ENCODE results near the gene FURIN.

DNA sequence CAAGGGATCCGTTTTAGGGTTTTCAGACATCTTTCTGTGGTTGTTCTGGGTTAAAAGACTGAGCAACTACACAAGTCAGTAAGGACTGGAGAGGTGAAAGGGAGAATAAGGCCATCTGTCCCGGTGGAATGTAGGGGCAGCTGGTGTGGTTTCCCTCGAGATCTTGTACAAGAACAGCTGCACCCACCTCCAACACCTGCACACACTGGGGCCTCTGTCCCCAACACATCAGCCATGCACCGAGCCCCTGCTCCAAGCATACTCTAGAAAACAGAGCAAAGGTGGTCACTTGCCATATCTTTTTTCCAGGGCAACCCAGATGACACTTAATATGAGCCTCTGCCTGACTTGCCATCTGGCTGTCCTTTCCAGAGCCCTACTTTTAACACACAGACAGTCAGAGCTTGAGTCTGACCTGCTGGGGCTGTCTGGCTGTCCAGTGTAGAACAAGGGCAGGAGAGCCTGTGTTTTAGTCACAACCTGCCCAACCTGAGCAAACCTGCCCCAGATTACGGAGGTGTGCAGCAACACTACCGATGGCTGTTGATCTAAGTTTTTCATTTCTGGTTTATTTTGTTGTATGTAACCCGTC lies 46.9 kb downstream of the FURIN start:
- TF ChIP-seq EZH2 (IDR thresholded peaks at IDR 0.05; ENCODE audit: insufficient read depth, low read length) = no peak
- TF ChIP-seq, protein P1, sequence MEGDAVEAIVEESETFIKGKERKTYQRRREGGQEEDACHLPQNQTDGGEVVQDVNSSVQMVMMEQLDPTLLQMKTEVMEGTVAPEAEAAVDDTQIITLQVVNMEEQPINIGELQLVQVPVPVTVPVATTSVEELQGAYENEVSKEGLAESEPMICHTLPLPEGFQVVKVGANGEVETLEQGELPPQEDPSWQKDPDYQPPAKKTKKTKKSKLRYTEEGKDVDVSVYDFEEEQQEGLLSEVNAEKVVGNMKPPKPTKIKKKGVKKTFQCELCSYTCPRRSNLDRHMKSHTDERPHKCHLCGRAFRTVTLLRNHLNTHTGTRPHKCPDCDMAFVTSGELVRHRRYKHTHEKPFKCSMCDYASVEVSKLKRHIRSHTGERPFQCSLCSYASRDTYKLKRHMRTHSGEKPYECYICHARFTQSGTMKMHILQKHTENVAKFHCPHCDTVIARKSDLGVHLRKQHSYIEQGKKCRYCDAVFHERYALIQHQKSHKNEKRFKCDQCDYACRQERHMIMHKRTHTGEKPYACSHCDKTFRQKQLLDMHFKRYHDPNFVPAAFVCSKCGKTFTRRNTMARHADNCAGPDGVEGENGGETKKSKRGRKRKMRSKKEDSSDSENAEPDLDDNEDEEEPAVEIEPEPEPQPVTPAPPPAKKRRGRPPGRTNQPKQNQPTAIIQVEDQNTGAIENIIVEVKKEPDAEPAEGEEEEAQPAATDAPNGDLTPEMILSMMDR (IDR thresholded peaks at IDR 0.05; ENCODE audit: insufficient read depth, low read depth, low read length) = no peak

Data from astrocyte (in vitro differentiated cells and primary cell).